Islet of Langerhans (tissue), 1 donor: ENCODE measurements around the gene OR14I1.
"Not testable (repeated sequence)": the region's sequence is repeated elsewhere in the genome, so short reads cannot be mapped to it uniquely, and the experiment has no call there.

ENCODE experiments used
- FAIRE-seq: peaks from one replicate; lab custom pipeline; 2011; peaks lifted over from hg19 to GRCh38; lab: Jason Lieb, UNC

The OR14I1 gene

GRCh38 chr1:248686815-248687214 is 15.8 kb downstream of the OR14I1 start:
- FAIRE-seq: no peak

DNA sequence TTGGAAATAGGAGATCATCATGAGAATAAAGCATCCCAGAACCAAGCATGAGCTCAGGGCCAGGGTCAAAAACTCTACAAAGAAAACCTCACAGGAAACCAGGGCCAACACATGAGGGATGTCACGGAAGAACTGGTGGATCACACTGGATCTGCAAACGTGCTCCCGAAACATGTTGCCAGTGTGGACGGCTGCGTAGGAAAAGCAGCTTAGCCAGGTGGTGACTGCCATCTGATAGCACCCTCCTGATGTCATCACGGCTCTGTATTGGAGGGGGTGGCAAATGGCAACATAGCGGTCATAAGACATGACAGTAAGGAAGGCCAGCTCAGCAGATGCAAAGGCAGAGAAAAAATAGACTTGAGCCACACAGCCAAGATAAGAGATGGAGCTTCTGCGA is 20.9 kb downstream of the OR14I1 start:
- no peak for FAIRE-seq

DNA sequence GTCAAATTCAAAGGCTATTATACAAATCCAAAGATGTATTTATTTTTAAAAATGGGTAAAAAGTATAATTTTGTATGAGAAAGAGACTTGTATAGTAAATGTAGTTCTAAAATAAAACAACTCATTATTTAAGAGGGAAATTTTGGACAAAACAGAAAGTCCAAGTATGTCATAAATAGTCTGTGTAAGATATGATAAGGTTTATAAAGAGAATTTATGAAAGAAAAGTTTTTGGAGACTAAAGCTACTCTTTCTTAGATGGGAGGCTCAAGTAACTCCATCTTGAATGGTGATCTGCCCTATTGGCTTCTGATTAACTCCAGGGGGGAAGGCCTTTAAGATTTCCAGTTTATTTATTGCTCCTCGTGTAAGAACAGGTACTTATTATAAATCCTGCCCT is 32.6 kb downstream of the OR14I1 start:
- no peak for FAIRE-seq

DNA sequence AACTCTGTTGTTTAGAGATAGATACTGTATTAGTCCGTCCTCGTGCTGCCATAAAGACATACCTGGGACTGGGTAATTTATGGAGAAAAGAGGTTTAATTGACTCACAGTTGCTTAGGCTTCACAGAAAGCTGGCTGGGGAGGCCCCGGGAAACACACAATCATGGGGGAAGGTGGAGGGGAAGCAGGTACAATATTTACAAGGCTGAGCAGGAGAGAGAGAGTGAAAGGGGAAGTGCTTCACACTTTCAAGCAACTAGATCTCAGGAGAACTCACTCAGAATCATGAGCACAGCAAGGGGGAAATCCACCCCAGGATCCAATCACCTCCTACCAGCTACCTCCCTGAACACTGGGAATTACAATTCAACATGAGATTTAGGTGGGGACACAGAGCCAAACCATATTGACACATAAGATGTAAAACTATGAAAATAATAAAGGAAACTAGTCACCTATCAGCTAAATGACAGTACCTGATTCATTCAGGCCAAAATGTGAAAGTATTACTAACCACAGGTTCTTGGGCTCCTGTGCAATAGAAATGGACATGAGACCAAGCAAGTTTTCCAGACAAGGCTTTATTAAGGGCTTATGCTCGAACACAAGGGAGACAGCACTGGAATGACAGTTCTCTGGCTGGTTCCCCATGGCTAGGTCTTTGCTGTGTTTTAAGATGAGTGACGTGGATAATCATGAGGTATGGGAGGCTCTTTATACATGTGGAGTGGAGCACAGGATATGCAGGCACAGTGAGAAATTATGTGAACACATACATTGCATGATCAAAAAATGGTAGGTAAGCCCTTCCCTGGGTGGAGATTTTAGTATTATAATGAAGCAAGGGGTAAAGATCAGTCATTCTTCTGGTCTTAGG is 38.9 kb downstream of the OR14I1 start:
- FAIRE-seq: not testable (repeated sequence)

- FAIRE-seq: not testable (repeated sequence)
These were observed 45.8 kb downstream of the OR14I1 start for GRCh38 chr1:248656797-248657196.

- FAIRE-seq: not testable (repeated sequence)
These were observed 47.2 kb downstream of the OR14I1 start, which contains the start of gene OR2T27 for GRCh38 chr1:248655354-248655753. OR2T27 (minus strand) TSS chr1:248655528; CDS start chr1:248650884, 4,644 bp downstream.
